Karpas-422 (cell line): ENCODE data around the gene AHCYL2. TPM values are rescaled to one million over a fixed set of nuclear protein-coding genes. Genes with fewer than 3 reads are reported as not detected.
A peak's percentile ranks its signal among the peaks of the same experiment; 100 is the strongest.

Experiments used
- DNase-seq: peaks from one replicate; pipeline ENCODE4 v3.0.0-alpha.2; 2015
- H2AFZ ChIP-seq: fragments of 200-600 bp; sonication (generic); 2 replicates; pipeline ENCODE4 v1.6.1; 2014; ENCODE audit warnings: antibody characterized with exemption, low read length, mixed read lengths
- H3K27ac ChIP-seq: fragments of 200-600 bp; sonication (generic); 2 replicates; pipeline ENCODE4 v1.5.1; 2014; ENCODE audit warnings: mild to moderate bottlenecking, low read length, moderate library complexity
- H3K27me3 ChIP-seq: fragments of 200-600 bp; sonication (generic); 2 replicates; pipeline ENCODE4 v1.6.1; 2014; ENCODE audit warnings: low read length, mixed read lengths
- H3K36me3 ChIP-seq: fragments of 200-600 bp; sonication (generic); 2 replicates; pipeline ENCODE4 v1.6.1; 2014; ENCODE audit warnings: low read length, mixed read lengths; ENCODE audit not compliant: insufficient read depth
- H3K4me1 ChIP-seq: fragments of 200-600 bp; sonication (generic); 2 replicates; pipeline ENCODE4 v1.6.1; 2014; ENCODE audit warnings: mild to moderate bottlenecking, low read length, mixed read lengths
- H3K4me2 ChIP-seq: fragments of 200-600 bp; sonication (generic); 2 replicates; pipeline ENCODE4 v1.6.1; 2014; ENCODE audit warnings: low read length, low read depth, mild to moderate bottlenecking; ENCODE audit not compliant: poor library complexity, severe bottlenecking
- H3K4me3 ChIP-seq: fragments of 200-600 bp; sonication (generic); 2 replicates; pipeline ENCODE4 v1.5.1; 2014; ENCODE audit warnings: mild to moderate bottlenecking, antibody characterized with exemption, low read length, mixed read lengths
- H3K79me2 ChIP-seq: fragments of 200-600 bp; sonication (generic); 2 replicates; pipeline ENCODE4 v1.6.1; 2014; ENCODE audit warnings: mild to moderate bottlenecking, low read length, mixed read lengths
- H3K9ac ChIP-seq: fragments of 200-600 bp; sonication (generic); 2 replicates; pipeline ENCODE4 v1.6.0; 2014; ENCODE audit warnings: low read length
- H3K9me2 ChIP-seq: fragments of 200-600 bp; sonication (generic), shearing (Covaris generic); replicated peaks from 2 replicates; pipeline ENCODE4 v1.6.0; 2014; ENCODE audit warnings: mild to moderate bottlenecking, low read length, moderate library complexity; ENCODE audit not compliant: insufficient read depth
- H3K9me3 ChIP-seq: fragments of 300-700, 200-600 bp; sonication (generic); 2 replicates; pipeline ENCODE4 v1.6.1; 2014; ENCODE audit warnings: low read length, mixed read lengths
- H4K20me1 ChIP-seq: fragments of 200-600 bp; sonication (generic); 2 replicates; pipeline ENCODE4 v1.6.1; 2014; ENCODE audit warnings: mild to moderate bottlenecking, antibody characterized with exemption, low read length, low read depth; ENCODE audit not compliant: insufficient read depth
- total RNA-seq: library from RNA; depleted of rRNA; stranded (reverse); fragments of >200 nt; shearing (Covaris generic); gene quantifications from 2 replicates; pipeline ENCODE4 v1.2.3, GENCODE V29; 2014; ENCODE audit warnings: low replicate concordance

Gene AHCYL2
- total RNA-seq, 1 experiment from 2014 or later, result 6.0 TPM

- Histone ChIP-seq H3K36me3 (no peaks in the 10 kb centered on the region), H3K27ac (no peak overlapping the region), H3K79me2 (no peaks in the 10 kb centered on the region), H2AFZ (no peak overlapping the region), H3K4me1 (peaks cover 9% of the 10 kb centered on the region), H4K20me1 (0 out of 2 replicates have a peak, but pooled peaks cover 4% of the 10 kb centered on the region), H3K9me2 (no peaks in the 10 kb centered on the region), H3K27me3 (no peaks in the 10 kb centered on the region), H3K9me3 (no peaks in the 10 kb centered on the region), H3K4me3 (no peak overlapping the region), H3K9ac (no peak overlapping the region), H3K4me2 (no peak overlapping the region)
- DNase-seq, result no peak
Measured at GRCh38 chr7:129386506-129386905, 161.7 kb downstream of the AHCYL2 start.

- no peaks in the 10 kb centered on the region for H4K20me1 ChIP-seq
- no peak overlapping the region for H3K9ac ChIP-seq
- no peak overlapping the region for H3K4me3 ChIP-seq
- peaks cover 9% of the 10 kb centered on the region for H3K4me1 ChIP-seq
- H3K9me3 ChIP-seq, result no peaks in the 10 kb centered on the region
- no peak overlapping the region for H3K4me2 ChIP-seq
- no peaks in the 10 kb centered on the region for H3K9me2 ChIP-seq
- H3K27ac ChIP-seq, result no peak overlapping the region
- H3K79me2 ChIP-seq, result no peaks in the 10 kb centered on the region
- H3K27me3 ChIP-seq, result no peaks in the 10 kb centered on the region
- H3K36me3 ChIP-seq, result no peaks in the 10 kb centered on the region
- H2AFZ ChIP-seq, result no peak overlapping the region
- no peak for DNase-seq
Measured at GRCh38 chr7:129387537-129387936, 162.7 kb downstream of the AHCYL2 start.

GRCh38 chr7:129388333-129389098 is 163.7 kb downstream of the AHCYL2 start:
- no peaks in the 10 kb centered on the region for H3K9me2 ChIP-seq
- H3K9ac ChIP-seq, result no peak overlapping the region
- no peaks in the 10 kb centered on the region for H4K20me1 ChIP-seq
- no peak for DNase-seq
- no peaks in the 10 kb centered on the region for H3K79me2 ChIP-seq
- peaks cover 9% of the 10 kb centered on the region for H3K4me1 ChIP-seq
- H3K9me3 ChIP-seq, result no peaks in the 10 kb centered on the region
- H3K4me2 ChIP-seq, result no peak overlapping the region
- H3K4me3 ChIP-seq, result no peak overlapping the region
- H3K27ac ChIP-seq, result no peak overlapping the region
- no peaks in the 10 kb centered on the region for H3K27me3 ChIP-seq
- H3K36me3 ChIP-seq, result no peaks in the 10 kb centered on the region
- H2AFZ ChIP-seq, result no peak overlapping the region

- Histone ChIP-seq H2AFZ (no peak overlapping the region), H3K4me1 (peaks cover 9% of the 10 kb centered on the region), H3K4me2 (no peak overlapping the region), H3K4me3 (no peak overlapping the region), H3K9ac (no peak overlapping the region), H3K27ac (no peak overlapping the region), H4K20me1 (no peaks in the 10 kb centered on the region), H3K9me3 (no peaks in the 10 kb centered on the region), H3K36me3 (no peaks in the 10 kb centered on the region), H3K27me3 (no peaks in the 10 kb centered on the region), H3K9me2 (no peaks in the 10 kb centered on the region), H3K79me2 (no peaks in the 10 kb centered on the region)
- DNase-seq, result peak; percentile 42
Measured at GRCh38 chr7:129389829-129390228, 165.0 kb downstream of the AHCYL2 start.

- Histone ChIP-seq H3K4me1 (peaks cover 9% of the 10 kb centered on the region), H3K27ac (no peak overlapping the region), H3K4me3 (no peak overlapping the region), H3K9me3 (no peaks in the 10 kb centered on the region), H3K9me2 (no peaks in the 10 kb centered on the region), H3K79me2 (no peaks in the 10 kb centered on the region), H3K27me3 (no peaks in the 10 kb centered on the region), H4K20me1 (no peaks in the 10 kb centered on the region), H3K4me2 (no peak overlapping the region), H3K9ac (no peak overlapping the region), H3K36me3 (no peaks in the 10 kb centered on the region), H2AFZ (no peak overlapping the region)
- no peak for DNase-seq
Measured at GRCh38 chr7:129390314-129390713, 165.5 kb downstream of the AHCYL2 start.

- H3K4me1 ChIP-seq, result peaks cover 9% of the 10 kb centered on the region
- no peak overlapping the region for H3K9ac ChIP-seq
- H3K27me3 ChIP-seq, result no peaks in the 10 kb centered on the region
- no peaks in the 10 kb centered on the region for H3K79me2 ChIP-seq
- H3K4me2 ChIP-seq, result no peak overlapping the region
- no peak overlapping the region for H3K4me3 ChIP-seq
- H3K36me3 ChIP-seq, result no peaks in the 10 kb centered on the region
- no peaks in the 10 kb centered on the region for H3K9me2 ChIP-seq
- no peak overlapping the region for H2AFZ ChIP-seq
- DNase-seq, result no peak
- H3K27ac ChIP-seq, result no peak overlapping the region
- no peaks in the 10 kb centered on the region for H4K20me1 ChIP-seq
- H3K9me3 ChIP-seq, result no peaks in the 10 kb centered on the region
Measured at GRCh38 chr7:129391546-129392171, 166.8 kb downstream of the AHCYL2 start.

- Histone ChIP-seq H3K27me3 (no peaks in the 10 kb centered on the region), H3K79me2 (no peaks in the 10 kb centered on the region), H3K9me3 (no peaks in the 10 kb centered on the region), H3K4me3 (no peak overlapping the region), H2AFZ (no peak overlapping the region), H3K4me2 (no peak overlapping the region), H3K27ac (no peak overlapping the region), H3K9me2 (no peaks in the 10 kb centered on the region), H3K36me3 (no peaks in the 10 kb centered on the region), H3K4me1 (peaks cover 9% of the 10 kb centered on the region), H3K9ac (no peak overlapping the region), H4K20me1 (no peaks in the 10 kb centered on the region)
- no peak for DNase-seq
Measured at GRCh38 chr7:129393255-129393654, 168.4 kb downstream of the AHCYL2 start.

- Histone ChIP-seq H4K20me1 (no peaks in the 10 kb centered on the region), H3K9me3 (no peaks in the 10 kb centered on the region), H3K36me3 (no peaks in the 10 kb centered on the region), H3K79me2 (no peaks in the 10 kb centered on the region), H3K4me1 (peaks cover 8% of the 10 kb centered on the region), H3K9ac (no peak overlapping the region), H2AFZ (no peak overlapping the region), H3K4me2 (no peak overlapping the region), H3K27me3 (no peaks in the 10 kb centered on the region), H3K4me3 (no peak overlapping the region), H3K9me2 (no peaks in the 10 kb centered on the region), H3K27ac (no peak overlapping the region)
- no peak for DNase-seq
Measured at GRCh38 chr7:129394101-129394500, 169.3 kb downstream of the AHCYL2 start.
